ENCODE measurements around the gene MRPS18A. TPM values are rescaled to one million over a fixed set of nuclear protein-coding genes. Genes with fewer than 3 reads are reported as not detected.
A peak's percentile ranks its signal among the peaks of the same experiment; 100 is the strongest.

MRPS18A gene
- total RNA-seq, 2 experiments from 2014 or later, result 45.4 to 52.9 TPM

DNA sequence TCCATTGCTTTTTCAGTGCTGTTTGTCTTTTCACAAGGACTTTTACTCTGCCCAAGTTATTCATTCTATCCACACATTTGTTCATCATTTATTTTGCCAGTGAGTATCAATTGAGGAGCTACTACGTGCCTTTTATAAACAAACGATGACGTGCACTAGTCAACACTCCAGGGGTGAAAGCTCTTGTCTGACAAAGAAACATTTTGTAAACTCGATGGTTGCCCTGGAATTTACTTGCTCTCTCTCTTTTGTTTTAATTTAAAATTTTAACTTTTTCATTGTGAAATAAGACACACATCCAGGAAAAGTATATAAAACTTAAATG lies 8.3 kb upstream of the MRPS18A start:
- Mint-ChIP-seq H3K27me3 (peaks cover 11% of the 10 kb centered on the region), H3K9me3 (no peaks in the 10 kb centered on the region), H3K36me3 (ENCODE audit: low read depth) (no peaks in the 10 kb centered on the region), H3K4me1 (ENCODE audit: low read depth) (no peaks in the 10 kb centered on the region), H3K27ac (no peak overlapping the region), H3K4me3 (no peak overlapping the region)
- no peak for DNase-seq
- ATAC-seq, result no peak
- POLR2A ChIA-PET, result no interaction called here
- CTCF ChIA-PET, result interaction anchor here (1.0 to 2.1 kb wide), 3 partner anchors 9 to 29 kb away, joined by 3 to 7 read pairs (median 4); no protein-coding TSS in a partner anchor
- TF ChIP-seq CTCF (IDR thresholded peaks at IDR 0.05), result no peak
- intact Hi-C loops (cut with micrococcal nuclease), result no loop called here

DNA sequence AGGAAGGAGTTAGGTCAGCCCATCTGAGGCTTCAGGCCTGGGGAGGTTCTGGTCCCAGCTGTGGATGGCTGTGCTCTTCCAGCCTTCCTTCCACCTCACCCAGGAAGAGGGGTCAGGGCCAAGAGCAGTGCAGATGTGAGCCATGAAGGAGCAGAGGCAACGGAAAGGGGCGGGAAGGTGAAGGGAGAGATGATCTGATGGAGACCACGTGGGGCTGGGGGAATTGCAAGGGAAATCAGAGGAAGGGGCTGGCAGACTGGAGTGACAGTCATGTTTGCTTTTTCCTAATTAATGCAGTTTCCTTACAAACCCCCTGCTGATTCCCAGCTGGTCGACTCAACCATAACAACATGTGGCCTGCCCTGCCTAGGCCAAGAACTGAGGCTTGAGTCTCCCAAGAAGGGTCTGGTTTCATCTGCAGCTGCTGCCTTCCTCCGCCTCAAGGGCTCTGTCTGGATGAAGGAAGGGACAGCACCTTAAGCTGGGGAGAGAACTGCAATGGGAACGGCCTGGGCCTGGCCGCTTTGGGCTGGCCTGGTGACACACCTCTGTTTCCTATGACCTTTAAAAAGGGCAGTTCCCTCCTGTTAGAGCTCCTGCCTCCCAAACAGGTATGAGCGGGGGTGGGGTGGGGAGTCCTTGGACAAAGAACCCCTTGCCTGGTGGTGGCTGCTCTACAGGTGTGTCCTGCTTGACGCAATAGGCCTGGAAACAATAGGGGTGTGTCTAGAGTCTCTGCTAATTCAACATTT lies 7.8 kb upstream of the MRPS18A start:
- Mint-ChIP-seq H3K36me3 (ENCODE audit: low read depth) (no peaks in the 10 kb centered on the region), H3K4me1 (ENCODE audit: low read depth) (no peaks in the 10 kb centered on the region), H3K9me3 (no peaks in the 10 kb centered on the region), H3K27me3 (peaks cover 11% of the 10 kb centered on the region), H3K4me3 (no peak overlapping the region), H3K27ac (no peak overlapping the region)
- intact Hi-C loops (cut with micrococcal nuclease), result no loop called here
- TF ChIP-seq CTCF (IDR thresholded peaks at IDR 0.05), result no peak
- DNase-seq (no peak), ATAC-seq (no peak)
- CTCF ChIA-PET, result interaction anchor here (1.0 to 2.1 kb wide), 5 partner anchors 9 to 79 kb away, joined by 3 to 7 read pairs (median 3); no protein-coding TSS in a partner anchor
- POLR2A ChIA-PET, result no interaction called here

- ATAC-seq, result no peak
- intact Hi-C loops (cut with micrococcal nuclease), result no loop called here
- Mint-ChIP-seq H3K27ac (no peak overlapping the region), H3K4me3 (no peak overlapping the region), H3K9me3 (no peaks in the 10 kb centered on the region), H3K27me3 (peaks cover under 1% of the 10 kb centered on the region), H3K4me1 (ENCODE audit: low read depth) (peaks cover 29% of the 10 kb centered on the region), H3K36me3 (ENCODE audit: low read depth) (peaks cover 8% of the 10 kb centered on the region)
- CTCF ChIA-PET, result interaction anchor here (1.0 to 5.9 kb wide), 3 partner anchors 21 to 390 kb away, joined by 3 to 68 read pairs (median 8); no protein-coding TSS in a partner anchor
- DNase-seq, result no peak
- POLR2A ChIA-PET, result interaction anchor here (1.1 to 1.6 kb wide), 3 partner anchors 18 to 36 kb away, joined by 3 to 4 read pairs (median 3); no protein-coding TSS in a partner anchor
- TF ChIP-seq CTCF (IDR thresholded peaks at IDR 0.05), result no peak
Measured at GRCh38 chr6:43689421-43689820, 1.8 kb upstream of the MRPS18A start.

- no peak for TF ChIP-seq CTCF (IDR thresholded peaks at IDR 0.05)
- Mint-ChIP-seq H3K27me3 (no peaks in the 10 kb centered on the region), H3K4me1 (ENCODE audit: low read depth) (peaks cover 45% of the 10 kb centered on the region), H3K9me3 (no peaks in the 10 kb centered on the region), H3K36me3 (ENCODE audit: low read depth) (peaks cover 10% of the 10 kb centered on the region), H3K4me3 (peak overlapping the region; percentile 90), H3K27ac (peak overlapping the region; percentile 93)
- ChIA-PET CTCF (interaction anchor here (0.6 to 5.9 kb wide), 4 partner anchors 9 to 611 kb away, joined by 3 to 68 read pairs (median 8); partner anchors contain the start of gene VEGFA), POLR2A (interaction anchor here (0.9 to 1.3 kb wide), 3 partner anchors 13 to 20 kb away, joined by 3 to 5 read pairs (median 4); no protein-coding TSS in a partner anchor)
- DNase-seq (no peak), ATAC-seq (peak; percentile 3)
- intact Hi-C loops (cut with micrococcal nuclease), result no loop called here
Measured at GRCh38 chr6:43687079-43687436, 533 bp downstream of the MRPS18A start.

Data from activated CD8-positive, alpha-beta T cell treated with anti-CD3 and anti-CD28 coated beads for 36 hours (primary cell).